Astrocyte (in vitro differentiated cells and primary cell): ENCODE data around the gene FFAR1. TPM values are rescaled to one million over a fixed set of nuclear protein-coding genes. Genes with fewer than 3 reads are reported as not detected.

Experiments used
- DNase-seq: peaks from one replicate; pipeline ENCODE4 v3.0.0-alpha.2; 2010; ENCODE audit warnings: low read depth
- FAIRE-seq: peaks from 2 replicates; lab custom pipeline; 2011; peaks lifted over from hg19 to GRCh38; lab: Jason Lieb, UNC
- H2AFZ ChIP-seq: 2 replicates; pipeline ENCODE4 v1.6.0; 2012; ENCODE audit warnings: low read depth, low read length, inconsistent platforms
- H3K27ac ChIP-seq: 2 replicates; pipeline ENCODE4 v1.5.1; 2011; ENCODE audit warnings: low read depth, low read length, inconsistent platforms
- H3K27me3 ChIP-seq: 2 replicates; pipeline ENCODE4 v1.6.0; 2011; ENCODE audit warnings: low read length, inconsistent platforms; ENCODE audit not compliant: insufficient read depth
- H3K36me3 ChIP-seq: 2 replicates; pipeline ENCODE4 v1.5.1; 2011; ENCODE audit warnings: low read length, inconsistent platforms; ENCODE audit not compliant: insufficient read depth
- H3K4me1 ChIP-seq: 2 replicates; pipeline ENCODE4 v1.5.1; 2011; ENCODE audit warnings: low read length, inconsistent platforms; ENCODE audit not compliant: insufficient read depth
- H3K4me2 ChIP-seq: 2 replicates; pipeline ENCODE4 v1.6.0; 2012; ENCODE audit warnings: low read length, inconsistent platforms
- H3K4me3 ChIP-seq: 2 replicates; pipeline ENCODE4 v1.5.1; 2011; ENCODE audit warnings: low read depth, mild to moderate bottlenecking, low read length, inconsistent platforms; ENCODE audit not compliant: insufficient read depth
- H3K79me2 ChIP-seq: 2 replicates; pipeline ENCODE4 v1.6.0; 2012; ENCODE audit warnings: mild to moderate bottlenecking, low read length, inconsistent platforms; ENCODE audit not compliant: insufficient read depth
- H3K9ac ChIP-seq: 2 replicates; pipeline ENCODE4 v1.6.0; 2012; ENCODE audit warnings: mild to moderate bottlenecking, low read length, inconsistent platforms
- H3K9me3 ChIP-seq: 2 replicates; pipeline ENCODE4 v1.5.1; 2012; ENCODE audit warnings: low read depth, mild to moderate bottlenecking, low read length, inconsistent platforms; ENCODE audit not compliant: insufficient read depth
- H4K20me1 ChIP-seq: 2 replicates; pipeline ENCODE4 v1.6.0; 2012; ENCODE audit warnings: low read length, inconsistent platforms; ENCODE audit not compliant: insufficient read depth
- H3K27ac Mint-ChIP-seq: one replicate; pipeline ENCODE4 v1.8.0; 2021; ENCODE audit warnings: mild to moderate bottlenecking, mixed read lengths; ENCODE audit not compliant: unreplicated experiment
- H3K27me3 Mint-ChIP-seq: one replicate; pipeline ENCODE4 v1.8.0; 2021; ENCODE audit warnings: low read depth, mixed read lengths; ENCODE audit not compliant: unreplicated experiment
- H3K36me3 Mint-ChIP-seq: one replicate; pipeline ENCODE4 v1.8.0; 2021; ENCODE audit warnings: low read depth, mixed read lengths; ENCODE audit not compliant: unreplicated experiment
- H3K4me1 Mint-ChIP-seq: one replicate; pipeline ENCODE4 v1.8.0; 2021; ENCODE audit warnings: low read depth, mixed read lengths; ENCODE audit not compliant: unreplicated experiment
- H3K4me3 Mint-ChIP-seq: one replicate; pipeline ENCODE4 v1.8.0; 2021; ENCODE audit warnings: mild to moderate bottlenecking, moderate library complexity, mixed read lengths; ENCODE audit not compliant: unreplicated experiment
- H3K9me3 Mint-ChIP-seq: one replicate; pipeline ENCODE4 v1.8.0; 2021; ENCODE audit warnings: mild to moderate bottlenecking, mixed read lengths; ENCODE audit not compliant: unreplicated experiment
- EZH2 ChIP-seq: IDR thresholded peaks from 2 replicates; pipeline ENCODE4 v1.6.1; 2012; ENCODE audit warnings: mild to moderate bottlenecking, low read length, inconsistent platforms; ENCODE audit not compliant: insufficient read depth
- total RNA-seq: library from RNA; stranded (reverse); gene quantifications from 2 replicates; pipeline ENCODE4 v1.2.1, GENCODE V29; 2021
- TF ChIP-seq, protein P1 (sequence below): IDR thresholded peaks from 2 replicates; pipeline ENCODE4 v1.5.1; 2011; ENCODE audit warnings: low read depth, mild to moderate bottlenecking, inconsistent platforms, low read length, moderate library complexity; ENCODE audit not compliant: insufficient read depth

FFAR1 gene
- total RNA-seq, 1 donor from 2014 or later: not detected

DNA sequence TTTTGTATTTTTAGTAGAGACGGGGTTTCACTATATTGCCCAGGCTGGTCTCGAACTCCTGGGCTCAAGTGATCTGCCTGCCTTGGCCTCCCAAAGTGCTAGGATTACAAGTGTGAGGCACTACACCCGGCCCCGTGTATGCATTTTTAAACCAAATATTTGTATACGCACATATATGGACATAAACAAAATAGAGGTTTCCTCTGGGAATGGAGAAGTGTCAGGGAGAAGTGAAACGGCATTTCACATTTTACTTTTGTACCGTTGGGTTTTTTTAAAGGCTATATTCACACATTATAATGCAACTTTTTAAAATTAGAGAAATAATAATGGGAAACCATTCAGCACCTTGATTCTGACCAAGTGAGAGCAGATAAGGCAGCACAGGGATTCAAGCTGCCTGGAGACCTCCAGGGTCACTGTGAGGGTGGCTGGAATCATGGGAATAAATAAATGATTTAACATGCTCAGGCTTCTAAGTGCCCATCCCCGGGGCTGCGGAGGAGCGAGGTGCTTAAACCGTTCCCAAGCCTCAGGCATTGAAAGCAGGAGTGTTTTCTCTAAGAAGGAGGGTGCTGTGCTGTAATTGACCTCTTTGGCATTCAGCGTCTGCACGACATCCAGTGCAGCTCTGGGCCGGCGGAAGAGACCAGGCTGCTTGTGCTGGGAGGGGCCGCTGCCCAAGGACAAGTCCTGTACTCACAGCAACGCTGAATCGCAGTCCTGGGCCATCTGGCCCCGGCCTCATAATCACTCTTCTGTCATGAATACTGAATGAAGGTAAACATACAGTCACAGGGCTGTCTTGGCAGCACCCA lies 47.9 kb downstream of the FFAR1 start:
- H4K20me1 ChIP-seq: no peaks in the 10 kb centered on the region
- DNase-seq (no peak), FAIRE-seq (no peak)
- TF ChIP-seq, protein P1, sequence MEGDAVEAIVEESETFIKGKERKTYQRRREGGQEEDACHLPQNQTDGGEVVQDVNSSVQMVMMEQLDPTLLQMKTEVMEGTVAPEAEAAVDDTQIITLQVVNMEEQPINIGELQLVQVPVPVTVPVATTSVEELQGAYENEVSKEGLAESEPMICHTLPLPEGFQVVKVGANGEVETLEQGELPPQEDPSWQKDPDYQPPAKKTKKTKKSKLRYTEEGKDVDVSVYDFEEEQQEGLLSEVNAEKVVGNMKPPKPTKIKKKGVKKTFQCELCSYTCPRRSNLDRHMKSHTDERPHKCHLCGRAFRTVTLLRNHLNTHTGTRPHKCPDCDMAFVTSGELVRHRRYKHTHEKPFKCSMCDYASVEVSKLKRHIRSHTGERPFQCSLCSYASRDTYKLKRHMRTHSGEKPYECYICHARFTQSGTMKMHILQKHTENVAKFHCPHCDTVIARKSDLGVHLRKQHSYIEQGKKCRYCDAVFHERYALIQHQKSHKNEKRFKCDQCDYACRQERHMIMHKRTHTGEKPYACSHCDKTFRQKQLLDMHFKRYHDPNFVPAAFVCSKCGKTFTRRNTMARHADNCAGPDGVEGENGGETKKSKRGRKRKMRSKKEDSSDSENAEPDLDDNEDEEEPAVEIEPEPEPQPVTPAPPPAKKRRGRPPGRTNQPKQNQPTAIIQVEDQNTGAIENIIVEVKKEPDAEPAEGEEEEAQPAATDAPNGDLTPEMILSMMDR: no peak
- TF ChIP-seq EZH2: no peak
- H3K36me3 Mint-ChIP-seq: no peaks in the 10 kb centered on the region
- no peak overlapping the region for H3K4me3 Mint-ChIP-seq
- H3K27me3 Mint-ChIP-seq: peaks cover 20% of the 10 kb centered on the region
- H3K9me3 ChIP-seq: no peaks in the 10 kb centered on the region
- no peak overlapping the region for H3K27ac ChIP-seq
- no peak overlapping the region for H2AFZ ChIP-seq
- H3K36me3 ChIP-seq: no peaks in the 10 kb centered on the region
- H3K9ac ChIP-seq: no peak overlapping the region
- H3K4me1 ChIP-seq: no peaks in the 10 kb centered on the region
- H3K79me2 ChIP-seq: no peaks in the 10 kb centered on the region
- no peak overlapping the region for H3K4me2 ChIP-seq
- no peaks in the 10 kb centered on the region for H3K4me1 Mint-ChIP-seq
- H3K9me3 Mint-ChIP-seq: no peaks in the 10 kb centered on the region
- no peaks in the 10 kb centered on the region for H3K27me3 ChIP-seq
- no peak overlapping the region for H3K4me3 ChIP-seq
- no peak overlapping the region for H3K27ac Mint-ChIP-seq

DNA sequence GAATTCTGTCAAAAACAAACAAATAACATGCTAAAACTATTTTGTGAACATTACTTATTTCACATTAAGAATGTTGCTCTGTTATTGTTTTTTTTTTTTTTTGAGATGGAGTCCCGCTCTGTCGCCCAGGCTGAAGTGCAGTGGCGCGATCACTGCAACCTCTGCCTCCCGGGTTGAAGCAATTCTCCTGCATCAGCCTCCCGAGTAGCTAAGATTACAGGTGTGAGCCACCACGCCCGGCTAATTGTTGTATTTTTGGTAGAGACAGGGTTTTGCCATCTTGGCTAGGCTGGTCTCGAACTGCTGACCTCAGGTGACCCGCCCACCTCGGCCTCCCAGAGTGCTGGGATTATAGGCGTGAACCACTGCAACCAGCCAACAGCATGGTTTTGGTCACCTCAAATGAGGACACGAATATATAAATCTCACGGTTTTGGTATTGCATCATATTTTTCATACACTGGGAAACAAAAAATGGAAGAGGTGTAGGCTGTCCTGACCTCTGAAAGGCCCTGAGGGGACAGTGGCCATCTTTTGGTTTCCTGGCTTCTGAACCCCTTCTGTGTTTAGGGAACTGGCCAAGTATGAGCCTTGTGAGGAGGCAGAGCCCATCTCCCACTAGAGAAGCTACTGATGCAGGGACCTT lies 48.7 kb downstream of the FFAR1 start:
- H3K4me2 ChIP-seq: no peak overlapping the region
- H2AFZ ChIP-seq: no peak overlapping the region
- DNase-seq: no peak
- H3K36me3 ChIP-seq: no peaks in the 10 kb centered on the region
- H3K79me2 ChIP-seq: no peaks in the 10 kb centered on the region
- Mint-ChIP-seq H3K27ac (no peak overlapping the region), H3K4me3 (no peak overlapping the region), H3K27me3 (peaks cover 13% of the 10 kb centered on the region), H3K9me3 (no peaks in the 10 kb centered on the region), H3K4me1 (no peaks in the 10 kb centered on the region), H3K36me3 (no peaks in the 10 kb centered on the region)
- H3K9ac ChIP-seq: no peak overlapping the region
- H3K4me1 ChIP-seq: no peaks in the 10 kb centered on the region
- H3K4me3 ChIP-seq: no peak overlapping the region
- H3K9me3 ChIP-seq: no peaks in the 10 kb centered on the region
- FAIRE-seq: no peak
- no peaks in the 10 kb centered on the region for H4K20me1 ChIP-seq
- no peak overlapping the region for H3K27ac ChIP-seq
- TF ChIP-seq, protein P1: no peak
- no peak for TF ChIP-seq EZH2
- H3K27me3 ChIP-seq: no peaks in the 10 kb centered on the region
